Coronary artery (tissue), 2 donors: ENCODE measurements around the gene ATP7A.

Source experiments
- DNase-seq: peaks from one replicate; pipeline ENCODE4 v3.0.0-alpha.2; 2017; ENCODE audit warnings: low spot score
- H3K27ac ChIP-seq, 2 donors: fragments of 200-600 bp; sonication (generic); one replicate each; pipeline ENCODE4 v1.5.1; 2016 to 2019
- H3K4me3 ChIP-seq: fragments of 200-600 bp; sonication (generic); 2 replicates; pipeline ENCODE4 v1.5.1; 2016; ENCODE audit warnings: mild to moderate bottlenecking, moderate library complexity
- TF ChIP-seq, protein P1 (sequence below): fragments of 200-600 bp; sonication (generic); IDR thresholded peaks from one replicate; pipeline ENCODE4 v1.5.1; 2019; ENCODE audit warnings: antibody characterized with exemption

The ATP7A gene

DNA sequence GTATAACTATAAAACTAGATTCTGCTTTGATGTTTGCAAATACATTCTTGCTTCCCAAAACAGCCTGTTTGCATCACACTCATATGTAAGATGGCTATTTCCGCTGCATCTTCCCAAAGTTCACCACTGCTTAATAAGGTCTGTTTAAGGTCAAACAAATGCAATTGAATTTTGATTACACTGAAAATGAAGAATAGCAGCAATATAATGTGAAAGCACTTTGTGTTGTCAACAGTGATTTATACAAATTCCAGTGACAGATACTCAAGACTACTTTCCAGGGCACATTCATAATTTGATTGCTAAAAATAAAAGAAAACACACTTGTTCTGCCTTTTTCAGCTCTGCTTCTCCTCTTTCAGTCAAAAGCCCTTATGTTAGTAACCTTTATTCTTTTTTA lies 67.0 kb downstream of the ATP7A start:
- DNase-seq = no peak
- no peak overlapping the region for H3K4me3 ChIP-seq
- no peak overlapping the region for H3K27ac ChIP-seq
- TF ChIP-seq, protein P1, sequence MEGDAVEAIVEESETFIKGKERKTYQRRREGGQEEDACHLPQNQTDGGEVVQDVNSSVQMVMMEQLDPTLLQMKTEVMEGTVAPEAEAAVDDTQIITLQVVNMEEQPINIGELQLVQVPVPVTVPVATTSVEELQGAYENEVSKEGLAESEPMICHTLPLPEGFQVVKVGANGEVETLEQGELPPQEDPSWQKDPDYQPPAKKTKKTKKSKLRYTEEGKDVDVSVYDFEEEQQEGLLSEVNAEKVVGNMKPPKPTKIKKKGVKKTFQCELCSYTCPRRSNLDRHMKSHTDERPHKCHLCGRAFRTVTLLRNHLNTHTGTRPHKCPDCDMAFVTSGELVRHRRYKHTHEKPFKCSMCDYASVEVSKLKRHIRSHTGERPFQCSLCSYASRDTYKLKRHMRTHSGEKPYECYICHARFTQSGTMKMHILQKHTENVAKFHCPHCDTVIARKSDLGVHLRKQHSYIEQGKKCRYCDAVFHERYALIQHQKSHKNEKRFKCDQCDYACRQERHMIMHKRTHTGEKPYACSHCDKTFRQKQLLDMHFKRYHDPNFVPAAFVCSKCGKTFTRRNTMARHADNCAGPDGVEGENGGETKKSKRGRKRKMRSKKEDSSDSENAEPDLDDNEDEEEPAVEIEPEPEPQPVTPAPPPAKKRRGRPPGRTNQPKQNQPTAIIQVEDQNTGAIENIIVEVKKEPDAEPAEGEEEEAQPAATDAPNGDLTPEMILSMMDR = no peak

DNA sequence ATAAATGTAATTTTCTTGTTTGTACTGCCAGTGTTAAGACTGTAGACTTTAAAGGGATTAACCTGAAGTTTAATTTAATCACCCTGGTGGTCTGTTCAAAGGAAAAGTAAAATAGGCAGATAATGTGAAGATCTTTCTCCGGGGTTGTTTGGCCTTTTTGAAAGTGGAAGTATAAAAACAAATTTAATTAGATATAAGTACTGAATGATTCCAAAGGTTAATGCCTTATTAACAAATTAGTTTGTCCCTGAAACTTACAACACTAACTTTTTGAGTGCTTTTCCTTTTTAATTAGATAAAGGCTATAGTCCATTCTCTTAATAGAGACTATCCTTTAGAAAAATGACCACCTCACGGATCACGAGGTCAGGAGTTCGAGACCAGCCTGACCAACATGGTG lies 69.4 kb downstream of the ATP7A start:
- TF ChIP-seq, protein P1 = no peak
- H3K4me3 ChIP-seq = no peak overlapping the region
- H3K27ac ChIP-seq = no peak overlapping the region
- no peak for DNase-seq

- no peak for DNase-seq
- no peak overlapping the region for H3K4me3 ChIP-seq
- no peak overlapping the region for H3K27ac ChIP-seq
- TF ChIP-seq, protein P1 = no peak
Measured at GRCh38 chrX:78011846-78012245, 101.4 kb downstream of the ATP7A start.

DNA sequence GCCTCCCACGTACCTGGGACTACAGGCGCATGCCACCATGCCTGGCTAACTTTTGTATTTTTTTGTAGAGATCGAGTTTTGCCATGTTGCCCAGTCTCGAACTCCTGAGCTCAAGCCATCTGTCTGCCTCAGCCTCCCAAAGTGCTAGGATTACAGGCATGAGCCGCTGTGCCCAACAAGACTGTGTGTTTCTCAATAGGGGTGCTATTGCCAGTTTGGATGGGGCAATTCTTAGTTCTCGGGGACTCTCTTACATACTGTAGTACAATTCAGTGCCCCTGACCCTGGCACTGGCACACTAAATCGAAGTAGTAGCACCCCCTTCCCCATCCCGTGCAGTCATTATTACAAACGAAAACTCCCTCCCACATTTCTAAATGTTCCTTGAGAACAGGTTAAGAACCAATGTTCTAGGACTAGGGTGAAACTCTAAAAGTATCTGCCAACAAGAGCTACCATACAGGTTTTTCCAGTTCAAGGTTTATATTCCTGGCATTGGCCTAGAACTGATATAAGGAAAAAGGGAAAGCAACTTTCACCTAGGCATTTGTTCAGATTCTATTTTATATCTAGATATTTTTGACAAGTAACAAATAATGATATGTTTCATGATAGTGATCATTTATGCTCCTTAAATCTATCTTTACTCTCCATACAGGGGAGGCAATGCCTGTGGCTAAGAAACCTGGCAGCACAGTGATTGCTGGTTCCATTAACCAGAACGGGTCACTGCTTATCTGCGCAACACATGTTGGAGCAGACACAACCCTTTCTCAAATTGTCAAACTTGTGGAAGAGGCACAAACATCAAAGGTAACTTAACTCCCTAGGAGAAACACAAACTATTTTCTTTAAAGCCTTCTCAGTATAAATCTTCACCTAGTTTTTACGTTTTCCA lies 109.3 kb downstream of the ATP7A start:
- no peak for DNase-seq
- H3K27ac ChIP-seq = no peak overlapping the region
- TF ChIP-seq, protein P1 = no peak
- no peak overlapping the region for H3K4me3 ChIP-seq

DNA sequence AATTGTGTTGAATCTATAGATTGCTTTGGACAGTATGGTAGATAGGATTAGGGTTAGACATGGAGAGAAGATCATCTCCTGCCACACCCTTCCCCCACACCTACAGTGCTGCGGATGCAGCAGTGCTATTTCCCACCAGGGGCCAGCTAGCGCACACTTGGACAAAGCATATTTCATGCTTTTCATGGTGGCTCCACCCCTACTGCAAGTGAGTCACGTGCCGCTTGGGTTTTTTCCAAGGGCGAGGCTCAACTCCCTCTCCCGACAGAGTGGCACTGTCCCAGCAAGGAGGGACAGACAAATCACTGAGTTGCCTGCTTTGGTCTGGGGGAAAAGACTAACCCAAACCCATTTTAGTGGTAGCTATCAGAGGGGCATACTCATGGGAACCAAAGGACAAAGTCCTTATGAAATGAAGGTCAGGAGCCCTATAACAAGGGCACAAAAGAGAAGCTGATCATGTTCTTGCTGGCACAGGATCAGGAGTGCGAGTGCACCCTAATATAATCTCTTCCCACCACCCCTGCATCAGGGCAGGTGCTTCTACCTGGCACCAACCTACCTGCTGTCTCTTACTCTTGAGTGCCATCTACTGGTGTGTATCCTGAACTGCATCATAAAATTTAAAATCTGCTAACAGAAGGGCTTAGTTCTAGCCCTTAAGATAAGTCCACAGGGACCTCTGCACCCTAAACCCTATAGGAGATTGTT lies 114.0 kb downstream of the ATP7A start:
- no peak for DNase-seq
- H3K4me3 ChIP-seq = no peak overlapping the region
- TF ChIP-seq, protein P1 = no peak
- H3K27ac ChIP-seq = no peak overlapping the region

- TF ChIP-seq, protein P1 = no peak
- H3K4me3 ChIP-seq = no peak overlapping the region
- DNase-seq = no peak
Measured at GRCh38 chrX:78027798-78028197, 117.3 kb downstream of the ATP7A start.

More at GRCh38 chrX:78027798-78028197, 117.3 kb downstream of the ATP7A start:
- H3K27ac ChIP-seq = no peak overlapping the region
